Left lung (tissue), 10 donors: Measurements from ENCODE around the gene SH3RF2. TPM values are rescaled to one million over a fixed set of nuclear protein-coding genes. Genes with fewer than 3 reads are reported as not detected.

Experiments used
- ATAC-seq: fragments of 200-7000 bp; cut with Tn5 transposase; one replicate; pipeline ENCODE4 v1.9.1; 2020; ENCODE audit warnings: moderate library complexity
- DNase-seq, 4 donors: peaks; one replicate each; pipeline ENCODE4 v3.0.0-alpha.2; 2013 to 2020
- H3K27ac ChIP-seq, 2 donors: fragments of 200-600 bp; sonication (generic) in 1 of 2; one replicate each; pipeline versions ENCODE4 v1.5.0 to v1.8.0; 2020 to 2021
- H3K27me3 ChIP-seq, 2 donors: fragments of 200-600 bp; sonication (generic) in 1 of 2; one replicate each; pipeline versions ENCODE4 v1.5.0 to v1.8.0; 2020 to 2021
- H3K36me3 ChIP-seq, 2 donors: fragments of 200-600 bp; sonication (generic) in 1 of 2; one replicate each; pipeline versions ENCODE4 v1.5.0 to v1.8.0; 2020 to 2021
- H3K4me1 ChIP-seq, 2 donors: fragments of 200-600 bp; one replicate each; pipeline ENCODE4 v1.8.0; 2021
- H3K4me3 ChIP-seq, 2 donors: fragments of 200-600 bp; sonication (generic) in 1 of 2; one replicate each; pipeline versions ENCODE4 v1.5.0 to v1.8.0; 2020 to 2021; ENCODE audit warnings: mild to moderate bottlenecking in 1 of 2
- H3K9me3 ChIP-seq, 2 donors: fragments of 200-600 bp; sonication (generic) in 1 of 2; one replicate each; pipeline versions ENCODE4 v1.5.0 to v1.8.0; 2020 to 2021
- CTCF ChIP-seq, 2 donors: fragments of 200-600 bp; sonication (generic) in 1 of 2; IDR thresholded peaks; one replicate each; pipeline versions ENCODE4 v1.5.0 to v1.8.0; 2021; ENCODE audit warnings: antibody characterized with exemption in 2 of 2
- intact Hi-C, 2 donors: fragments of 100-400 bp; cut with DNase I; formaldehyde crosslinking; loops; one replicate each; pipeline versions ENCODE4 v1.11.2 to v1.14.2; 2022
- polyA plus RNA-seq, 6 donors: library from polyadenylated mRNA; unstranded; fragments of 120-200 nt; gene quantifications; one replicate each; pipeline ENCODE4 v1.2.1, GENCODE V29; 2013; ENCODE audit not compliant: insufficient read length in 6 of 6
- total RNA-seq, 2 donors: library from RNA; stranded (reverse); fragmentation: NEBNext Ultra II Directional; extraction: Animal tissue kit (Norgen Biotek cat#: 25700); gene quantifications; one replicate each; pipeline ENCODE4 v1.2.1, GENCODE V29; 2021
- donor health status: DM: no; HTN: yes; CAD: no.
- donor health status: DM: no; HTN: no; CAD: no.

Gene SH3RF2
- total and polyA plus RNA-seq, 8 donors, result 0.24 to 20.3 (median 0.47) TPM

DNA sequence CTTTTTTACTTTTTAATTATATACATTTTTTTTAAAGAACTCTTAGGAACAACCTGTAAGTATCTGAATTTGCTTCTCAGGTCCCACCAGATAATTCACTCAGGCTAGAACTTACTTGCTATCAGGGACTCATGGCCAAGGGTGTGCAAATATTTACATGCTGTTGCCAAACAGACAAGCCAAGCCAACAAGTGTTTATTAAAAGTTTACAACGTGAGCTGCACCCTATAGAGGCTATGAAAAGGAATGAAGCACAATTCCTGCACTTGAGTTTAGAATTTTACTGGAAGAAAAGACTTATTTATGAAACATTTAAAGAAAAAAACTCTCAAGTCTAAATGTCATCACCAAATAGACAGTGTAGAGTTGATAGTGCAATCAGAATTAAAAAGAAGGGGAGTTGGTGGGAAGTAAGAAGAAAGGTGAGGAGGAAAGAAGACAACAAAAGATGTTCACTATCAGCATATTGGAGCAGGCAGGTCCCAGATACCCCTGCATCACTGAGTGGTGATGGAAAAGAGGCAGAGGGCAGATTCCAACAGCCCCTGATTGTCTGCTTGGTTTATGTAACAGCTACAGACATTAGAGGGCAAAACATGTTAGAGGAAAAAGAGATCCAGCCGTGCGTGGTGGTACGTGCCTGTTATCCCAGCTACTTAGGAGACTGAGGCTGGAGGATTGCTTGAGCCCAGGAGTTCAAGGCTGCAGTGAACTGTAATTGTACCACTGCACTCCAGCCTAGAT lies 32.8 kb downstream of the SH3RF2 start:
- no peaks in the 10 kb centered on the region for H3K9me3 ChIP-seq
- ATAC-seq (peak; percentile 58), DNase-seq (no peak)
- no peak overlapping the region for H3K4me3 ChIP-seq
- TF ChIP-seq CTCF (IDR thresholded peaks at IDR 0.05), result no peak
- no peaks in the 10 kb centered on the region for H3K4me1 ChIP-seq
- H3K27ac ChIP-seq, result no peak overlapping the region
- intact Hi-C loops, result no loop called here
- no peaks in the 10 kb centered on the region for H3K36me3 ChIP-seq
- H3K27me3 ChIP-seq, result no peaks in the 10 kb centered on the region

DNA sequence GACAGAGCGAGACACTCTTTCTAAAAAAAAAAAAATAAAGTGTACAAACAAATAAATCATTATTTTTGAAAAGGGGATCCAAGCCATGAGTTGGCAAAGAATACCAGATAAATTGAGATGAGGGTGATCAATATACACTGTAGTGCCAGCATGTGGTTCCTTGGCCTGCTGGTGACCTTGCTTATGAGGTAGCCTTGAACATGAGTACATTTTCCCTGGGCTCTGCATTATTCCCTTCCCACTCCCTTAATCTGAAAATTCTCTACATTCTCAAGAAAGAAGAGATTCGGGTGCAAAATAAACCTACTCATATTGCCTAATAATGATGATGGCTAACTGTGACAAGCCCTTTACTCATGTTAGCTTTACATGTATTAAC lies 33.3 kb downstream of the SH3RF2 start:
- no peaks in the 10 kb centered on the region for H3K9me3 ChIP-seq
- H3K27ac ChIP-seq, result no peak overlapping the region
- H3K4me3 ChIP-seq, result no peak overlapping the region
- H3K4me1 ChIP-seq, result no peaks in the 10 kb centered on the region
- DNase-seq, result no peak
- ATAC-seq, result no peak
- H3K27me3 ChIP-seq, result no peaks in the 10 kb centered on the region
- intact Hi-C loops, result no loop called here
- no peaks in the 10 kb centered on the region for H3K36me3 ChIP-seq
- no peak for TF ChIP-seq CTCF (IDR thresholded peaks at IDR 0.05)

GRCh38 chr5:145971108-145971507 lies 34.7 kb downstream of the SH3RF2 start:
- no peak overlapping the region for H3K27ac ChIP-seq
- ATAC-seq, result no peak
- no peaks in the 10 kb centered on the region for H3K4me1 ChIP-seq
- H3K27me3 ChIP-seq, result no peaks in the 10 kb centered on the region
- TF ChIP-seq CTCF (IDR thresholded peaks at IDR 0.05), result no peak
- H3K9me3 ChIP-seq, result no peaks in the 10 kb centered on the region
- no peaks in the 10 kb centered on the region for H3K36me3 ChIP-seq
- intact Hi-C loops, result no loop called here
- no peak overlapping the region for H3K4me3 ChIP-seq
- DNase-seq, result no peak

DNA sequence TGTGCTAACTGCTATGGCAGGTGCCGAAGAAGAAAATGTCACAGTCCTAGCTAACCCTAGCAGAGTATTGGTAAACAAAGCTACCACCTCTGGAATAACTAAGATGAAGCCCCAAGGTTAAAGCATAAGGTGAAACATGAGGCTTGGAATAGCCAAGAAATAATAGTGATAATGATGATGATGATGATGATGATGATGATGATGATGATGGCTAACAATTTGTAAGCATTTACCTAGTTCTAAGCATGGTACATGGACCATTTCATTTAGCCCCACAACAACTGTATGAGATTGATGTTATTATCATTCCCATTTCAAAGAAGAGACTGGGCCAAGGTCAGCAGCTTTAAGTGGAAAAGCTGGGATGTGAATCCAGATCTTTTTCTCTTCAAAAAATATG lies 35.3 kb downstream of the SH3RF2 start:
- Histone ChIP-seq H3K27me3 (no peaks in the 10 kb centered on the region), H3K4me1 (no peaks in the 10 kb centered on the region), H3K36me3 (no peaks in the 10 kb centered on the region), H3K27ac (no peak overlapping the region), H3K4me3 (no peak overlapping the region), H3K9me3 (no peaks in the 10 kb centered on the region)
- intact Hi-C loops, result no loop called here
- TF ChIP-seq CTCF (IDR thresholded peaks at IDR 0.05), result no peak
- no peak for ATAC-seq
- no peak for DNase-seq

GRCh38 chr5:145975001-145975360 lies 38.6 kb downstream of the SH3RF2 start:
- H3K27me3 ChIP-seq, result no peaks in the 10 kb centered on the region
- H3K4me1 ChIP-seq, result no peaks in the 10 kb centered on the region
- TF ChIP-seq CTCF (IDR thresholded peaks at IDR 0.05), result no peak
- DNase-seq, result no peak
- H3K36me3 ChIP-seq, result no peaks in the 10 kb centered on the region
- no peak for ATAC-seq
- H3K9me3 ChIP-seq, result no peaks in the 10 kb centered on the region
- no peak overlapping the region for H3K4me3 ChIP-seq
- no peak overlapping the region for H3K27ac ChIP-seq
- intact Hi-C loops, result no loop called here
